Fibroblast of villous mesenchyme (primary cell): ENCODE data around the gene GBF1. TPM values are rescaled to one million over a fixed set of nuclear protein-coding genes. Genes with fewer than 3 reads are reported as not detected.
A peak's percentile ranks its signal among the peaks of the same experiment; 100 is the strongest.

Source experiments
- DNase-seq: peaks from one replicate; pipeline ENCODE4 v3.0.0-alpha.2; 2010; ENCODE audit warnings: low read depth
- H3K4me3 ChIP-seq: 2 replicates; pipeline ENCODE4 v1.5.1; 2011; ENCODE audit warnings: low read depth, mild to moderate bottlenecking, low read length
- CTCF ChIP-seq: IDR thresholded peaks from 2 replicates; pipeline ENCODE4 v1.5.1; 2012; ENCODE audit warnings: low read depth, mild to moderate bottlenecking, low read length; ENCODE audit not compliant: insufficient read depth
- total RNA-seq: library from RNA; depleted of rRNA; stranded (reverse); fragments of >200 nt; gene quantifications from 2 replicates; pipeline ENCODE4 v1.2.3, GENCODE V29; 2012

GBF1 gene
- total RNA-seq, 1 donor = 58.3 TPM

GRCh38 chr10:102404361-102405107 lies 159.2 kb downstream of the GBF1 start:
- no peak for DNase-seq
- H3K4me3 ChIP-seq = no peak overlapping the region
- TF ChIP-seq CTCF = no peak

- no peak for TF ChIP-seq CTCF
- no peak overlapping the region for H3K4me3 ChIP-seq
- DNase-seq = no peak
These were observed 159.8 kb downstream of the GBF1 start for GRCh38 chr10:102405108-102405571.

GRCh38 chr10:102405632-102406031 lies 160.3 kb downstream of the GBF1 start:
- no peak for TF ChIP-seq CTCF
- no peak for DNase-seq
- H3K4me3 ChIP-seq = no peak overlapping the region

- TF ChIP-seq CTCF = no peak
- no peak overlapping the region for H3K4me3 ChIP-seq
- peak; percentile 77 for DNase-seq
These were observed 161.5 kb downstream of the GBF1 start for GRCh38 chr10:102406815-102407214.

GRCh38 chr10:102407425-102408130 lies 162.2 kb downstream of the GBF1 start:
- no peak overlapping the region for H3K4me3 ChIP-seq
- DNase-seq = peak; percentile 22
- TF ChIP-seq CTCF = no peak

GRCh38 chr10:102408131-102408727 lies 162.9 kb downstream of the GBF1 start:
- peak overlapping the region; percentile 57 for H3K4me3 ChIP-seq
- no peak for TF ChIP-seq CTCF
- DNase-seq = peak; percentile 51
